ENCODE results near the gene ZNF219. TPM values are rescaled to one million over a fixed set of nuclear protein-coding genes. Genes with fewer than 3 reads are reported as not detected.

ZNF219 gene
- total RNA-seq, 1 donor from 2014 or later: 18.6 TPM

- no peak for TF ChIP-seq CTCF (conservative IDR thresholded peaks at IDR 0.05; ENCODE audit: low read depth, low read length)
- H3K4me3 ChIP-seq (ENCODE audit: low read depth, low read length): no peak overlapping the region
- DNase-seq (ENCODE audit: low read depth): no peak
These were observed 25.6 kb downstream of the ZNF219 start for GRCh38 chr14:21072781-21073339.

- no peak for TF ChIP-seq CTCF (conservative IDR thresholded peaks at IDR 0.05; ENCODE audit: low read depth, low read length)
- no peak for DNase-seq (ENCODE audit: low read depth)
- H3K4me3 ChIP-seq (ENCODE audit: low read depth, low read length): peak overlapping the region; percentile 76
These were observed 26.4 kb downstream of the ZNF219 start for GRCh38 chr14:21072031-21072473.

- peak overlapping the region; percentile 76 for H3K4me3 ChIP-seq (ENCODE audit: low read depth, low read length)
- no peak for DNase-seq (ENCODE audit: low read depth)
- no peak for TF ChIP-seq CTCF (conservative IDR thresholded peaks at IDR 0.05; ENCODE audit: low read depth, low read length)
These were observed 27.0 kb downstream of the ZNF219 start for GRCh38 chr14:21071225-21072030.

GRCh38 chr14:21070610-21071224 lies 27.7 kb downstream of the ZNF219 start:
- TF ChIP-seq CTCF (conservative IDR thresholded peaks at IDR 0.05; ENCODE audit: low read depth, low read length): no peak
- peak overlapping the region; percentile 76 for H3K4me3 ChIP-seq (ENCODE audit: low read depth, low read length)
- DNase-seq (ENCODE audit: low read depth): no peak

GRCh38 chr14:21070083-21070609 lies 28.3 kb downstream of the ZNF219 start, which contains the start of gene ARHGEF40:
Gene ARHGEF40, plus strand, starts transcription at chr14:21070304. Its CDS starts 93 bp downstream, at chr14:21070397.
- TF ChIP-seq CTCF (conservative IDR thresholded peaks at IDR 0.05; ENCODE audit: low read depth, low read length): no peak
- peak within 1 kb of the TSS; percentile 76 for H3K4me3 ChIP-seq (ENCODE audit: low read depth, low read length)
- DNase-seq (ENCODE audit: low read depth): no peak

GRCh38 chr14:21069388-21070082 lies 28.9 kb downstream of the ZNF219 start:
- H3K4me3 ChIP-seq (ENCODE audit: low read depth, low read length): peak overlapping the region; percentile 76
- no peak for TF ChIP-seq CTCF (conservative IDR thresholded peaks at IDR 0.05; ENCODE audit: low read depth, low read length)
- DNase-seq (ENCODE audit: low read depth): no peak
